Urothelium cell line (cell line): Measurements from ENCODE around the gene MYH9.
"Not testable (repeated sequence)": the region's sequence is repeated elsewhere in the genome, so short reads cannot be mapped to it uniquely, and the experiment has no call there.

Experiments
- DNase-seq: peaks from one replicate; pipeline ENCODE4 v3.0.0; 2011; ENCODE audit warnings: low spot score, mixed read lengths
- FAIRE-seq: peaks from 2 replicates; lab custom pipeline; 2011; peaks lifted over from hg19 to GRCh38; lab: Jason Lieb, UNC

MYH9 gene

GRCh38 chr22:36387959-36388726, at the start of gene MYH9:
Gene MYH9 (minus strand): TSS chr22:36387967. CDS start chr22:36349236, 38,731 bp downstream.
- DNase-seq (peak; percentile 99), FAIRE-seq (peak; percentile 99)

- FAIRE-seq, result no peak
- no peak for DNase-seq
Observed at GRCh38 chr22:36435516-36436415, 48.0 kb upstream of the MYH9 start.

GRCh38 chr22:36433318-36434231, 45.8 kb upstream of the MYH9 start:
- DNase-seq, result peak; percentile 57
- peak; percentile 81 for FAIRE-seq

GRCh38 chr22:36432592-36433317, 45.0 kb upstream of the MYH9 start:
- FAIRE-seq (no peak), DNase-seq (no peak)

GRCh38 chr22:36431977-36432376, 44.2 kb upstream of the MYH9 start:
- DNase-seq (no peak), FAIRE-seq (no peak)

GRCh38 chr22:36430863-36431262, 43.1 kb upstream of the MYH9 start:
- DNase-seq, result peak; percentile 68
- FAIRE-seq, result peak; percentile 87

- FAIRE-seq, DNase-seq: not testable (repeated sequence)
Observed at GRCh38 chr22:36427952-36428351, 40.2 kb upstream of the MYH9 start.

GRCh38 chr22:36425977-36426523, 38.3 kb upstream of the MYH9 start:
- FAIRE-seq (no peak), DNase-seq (no peak)

GRCh38 chr22:36424901-36425579, 37.3 kb upstream of the MYH9 start:
- FAIRE-seq, result no peak

GRCh38 chr22:36424466-36424865, 36.7 kb upstream of the MYH9 start:
- DNase-seq, FAIRE-seq: not testable (repeated sequence)

More at GRCh38 chr22:36424901-36425579, 37.3 kb upstream of the MYH9 start:
- DNase-seq, result no peak

- FAIRE-seq (no peak), DNase-seq (no peak)
Observed at GRCh38 chr22:36423461-36424404, 36.0 kb upstream of the MYH9 start.

- FAIRE-seq (no peak), DNase-seq (no peak)
Observed at GRCh38 chr22:36422287-36423014, 34.7 kb upstream of the MYH9 start.

- FAIRE-seq (no peak), DNase-seq (no peak)
Observed at GRCh38 chr22:36419912-36420882, 32.4 kb upstream of the MYH9 start.

- FAIRE-seq (no peak), DNase-seq (no peak)
Observed at GRCh38 chr22:36419177-36419911, 31.6 kb upstream of the MYH9 start.

- FAIRE-seq, result peak; percentile 93
Observed at GRCh38 chr22:36417281-36417686, 29.5 kb upstream of the MYH9 start.

More at GRCh38 chr22:36417281-36417686, 29.5 kb upstream of the MYH9 start:
- DNase-seq, result peak; percentile 84
